Measurements from ENCODE around the gene WDR81. TPM values are rescaled to one million over a fixed set of nuclear protein-coding genes. Genes with fewer than 3 reads are reported as not detected.

The WDR81 gene
- total RNA-seq, 1 donor from 2014 or later: 10.4 TPM

DNA sequence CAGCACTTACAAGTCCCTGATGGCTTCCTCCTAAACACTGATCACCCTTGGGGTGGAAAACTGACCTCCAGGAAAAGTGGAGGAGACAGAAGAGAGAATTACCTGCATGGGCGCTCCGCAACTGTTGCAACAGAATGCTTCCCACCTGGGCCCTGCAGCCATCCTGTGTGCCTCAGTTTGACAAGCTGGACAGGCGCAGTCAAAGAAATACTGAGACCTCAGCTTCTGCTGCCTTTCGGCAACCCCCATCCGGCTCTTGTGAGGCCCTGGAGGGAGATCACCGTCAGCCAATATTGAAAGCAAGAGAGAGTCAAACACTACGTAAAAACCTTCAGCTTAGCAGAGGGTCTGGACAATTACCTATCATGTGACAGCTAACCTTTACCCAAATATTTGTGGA is 62.2 kb downstream of the WDR81 start:
- no peaks in the 10 kb centered on the region for H3K27me3 ChIP-seq (ENCODE audit: control insufficient read depth in 3 of 3, insufficient read depth in 3 of 3, low read length in 3 of 3)
- H3K27ac ChIP-seq (ENCODE audit: low read depth, low read length): peak overlapping the region; percentile 94
- peak overlapping the region; percentile 27 to 75 (median 41) for H3K9ac ChIP-seq (ENCODE audit: low read depth in 1 of 3, low read length in 3 of 3)
- H3K4me3 ChIP-seq (ENCODE audit: low read length in 3 of 3): peak overlapping the region in 2 of 3 donors; percentile 15 to 60
- H3K9me3 ChIP-seq (ENCODE audit: control insufficient read depth in 3 of 3, low read length in 3 of 3): no peaks in the 10 kb centered on the region
- H3K4me1 ChIP-seq (ENCODE audit: control insufficient read depth in 3 of 3, insufficient read depth in 3 of 3, low read length in 3 of 3): peaks cover 57 to 58% (median 58%) of the 10 kb centered on the region in 3 donors
- H3K36me3 ChIP-seq (ENCODE audit: control insufficient read depth in 3 of 3, insufficient read depth in 3 of 3, low read length in 3 of 3): peaks cover 0 to 3% (median 2%) of the 10 kb centered on the region in 3 donors

GRCh38 chr17:1787301-1787902 is 62.9 kb downstream of the WDR81 start:
- H3K4me3 ChIP-seq (ENCODE audit: low read length in 3 of 3): peak overlapping the region; percentile 15 to 60 (median 33)
- H3K36me3 ChIP-seq (ENCODE audit: control insufficient read depth in 3 of 3, insufficient read depth in 3 of 3, low read length in 3 of 3): peaks cover 0 to 3% (median 2%) of the 10 kb centered on the region in 3 donors
- H3K9me3 ChIP-seq (ENCODE audit: control insufficient read depth in 3 of 3, low read length in 3 of 3): no peaks in the 10 kb centered on the region
- H3K9ac ChIP-seq (ENCODE audit: low read depth in 1 of 3, low read length in 3 of 3): peak overlapping the region; percentile 41 to 75 (median 54)
- peaks cover 50 to 51% (median 51%) of the 10 kb centered on the region in 3 donors for H3K4me1 ChIP-seq (ENCODE audit: control insufficient read depth in 3 of 3, insufficient read depth in 3 of 3, low read length in 3 of 3)
- no peaks in the 10 kb centered on the region for H3K27me3 ChIP-seq (ENCODE audit: control insufficient read depth in 3 of 3, insufficient read depth in 3 of 3, low read length in 3 of 3)
- H3K27ac ChIP-seq (ENCODE audit: low read depth, low read length): peak overlapping the region; percentile 94

Other genes starting within 250 kb of the WDR81 start
- 69.4 TPM for gene MYO1C, start 232.0 kb upstream of the WDR81 start, total RNA-seq
- gene INPP5K, start 208.1 kb upstream of the WDR81 start, total RNA-seq: 23.0 TPM
- gene PITPNA, start 161.9 kb upstream of the WDR81 start, total RNA-seq: 11.0 TPM
- 4.7 TPM for gene SLC43A2, start 95.9 kb upstream of the WDR81 start, total RNA-seq
- 5.7 TPM for gene SCARF1, start 79.0 kb upstream of the WDR81 start, total RNA-seq
- 9.9 TPM for gene RILP, start 74.8 kb upstream of the WDR81 start, total RNA-seq
- 96.0 TPM for gene PRPF8, start 39.8 kb upstream of the WDR81 start, total RNA-seq
- gene TLCD2, start 14.3 kb upstream of the WDR81 start, total RNA-seq: 2.1 TPM
- gene SERPINF2, start 18.2 kb downstream of the WDR81 start, total RNA-seq: not detected
- gene SERPINF1, start 37.4 kb downstream of the WDR81 start, total RNA-seq: 328 TPM
- gene SMYD4, start 105.2 kb downstream of the WDR81 start, total RNA-seq: 8.4 TPM
- 26.1 TPM for gene RPA1, start 105.3 kb downstream of the WDR81 start, total RNA-seq